ENCODE data around the gene SPIB. TPM values are rescaled to one million over a fixed set of nuclear protein-coding genes. Genes with fewer than 3 reads are reported as not detected.

Gene SPIB
- total and polyA plus RNA-seq, 11 donors: 0.10 to 0.53 (median 0.16) TPM; not detected in 8

DNA sequence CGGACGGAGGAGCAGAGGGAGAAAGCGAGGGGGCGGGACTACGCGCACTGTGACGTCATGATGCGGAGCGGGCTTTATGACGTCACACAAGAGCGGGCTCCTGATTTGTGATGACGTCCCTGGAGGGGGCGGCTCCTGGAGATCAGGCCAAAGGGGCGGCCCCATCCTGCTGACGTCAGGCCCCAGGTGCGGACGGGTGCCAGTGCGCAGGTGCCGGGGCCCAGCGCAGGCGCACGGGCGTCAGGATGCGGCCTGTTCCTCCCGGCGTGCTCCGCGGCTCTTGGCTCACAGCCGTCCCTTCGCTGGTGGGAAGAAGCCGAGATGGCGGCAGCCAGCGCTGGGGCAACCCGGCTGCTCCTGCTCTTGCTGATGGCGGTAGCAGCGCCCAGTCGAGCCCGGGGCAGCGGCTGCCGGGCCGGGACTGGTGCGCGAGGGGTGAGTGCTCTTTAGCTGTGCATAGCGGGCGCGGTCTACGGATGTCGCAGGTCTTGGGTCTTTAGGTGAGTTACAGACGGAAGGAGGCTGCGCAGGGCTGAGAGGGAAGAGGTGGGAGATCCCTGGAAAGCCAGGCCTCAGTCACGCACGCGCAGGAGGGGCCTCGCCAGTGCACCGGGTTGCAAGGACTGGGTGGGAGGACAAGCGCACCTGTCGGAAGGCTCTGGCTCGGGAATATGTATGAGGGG lies 57.6 kb downstream of the SPIB start, which contains the start of the genes EMC10 and GARIN5A:
EMC10 (plus strand) TSS at position 284 of the 683 bp plus-strand sequence; CDS start at position 322, 38 bp downstream.
GARIN5A (minus strand) TSS at position 625 of the 683 bp plus-strand sequence; CDS start at position 165, 460 bp downstream.
- ATAC-seq (peak; percentile 84 to 98 (median 95)), DNase-seq (peak; percentile 90 to 96 (median 94))
- no peaks in the 10 kb centered on the region for H3K9me3 ChIP-seq
- peaks cover 7 to 26% (median 14%) of the 10 kb centered on the region in 12 donors for H3K4me1 ChIP-seq
- 1 to 4% (median 2%) methylated on average over 21 to 58 of the region's 58 CpGs for WGBS, 4 donors
- H3K36me3 ChIP-seq: peaks cover 0 to 32% (median 23%) of the 10 kb centered on the region in 9 donors
- peak within 1 kb of the TSS; percentile 47 to 99 (median 95) for H3K4me3 ChIP-seq
- intact Hi-C loops (cut with DNase I): loop anchor here in 6 of 10 donors (1.0 to 5.0 kb wide), 3 partner anchors 34 to 109 kb away; partner anchors contain the start of genes JOSD2 (in 5 of the 6) and NAPSA (in 2 of the 6)
- peak in 1 of 2 donors; percentile 74 for TF ChIP-seq POLR2A (IDR thresholded peaks at IDR 0.05)
- TF ChIP-seq, protein P1, sequence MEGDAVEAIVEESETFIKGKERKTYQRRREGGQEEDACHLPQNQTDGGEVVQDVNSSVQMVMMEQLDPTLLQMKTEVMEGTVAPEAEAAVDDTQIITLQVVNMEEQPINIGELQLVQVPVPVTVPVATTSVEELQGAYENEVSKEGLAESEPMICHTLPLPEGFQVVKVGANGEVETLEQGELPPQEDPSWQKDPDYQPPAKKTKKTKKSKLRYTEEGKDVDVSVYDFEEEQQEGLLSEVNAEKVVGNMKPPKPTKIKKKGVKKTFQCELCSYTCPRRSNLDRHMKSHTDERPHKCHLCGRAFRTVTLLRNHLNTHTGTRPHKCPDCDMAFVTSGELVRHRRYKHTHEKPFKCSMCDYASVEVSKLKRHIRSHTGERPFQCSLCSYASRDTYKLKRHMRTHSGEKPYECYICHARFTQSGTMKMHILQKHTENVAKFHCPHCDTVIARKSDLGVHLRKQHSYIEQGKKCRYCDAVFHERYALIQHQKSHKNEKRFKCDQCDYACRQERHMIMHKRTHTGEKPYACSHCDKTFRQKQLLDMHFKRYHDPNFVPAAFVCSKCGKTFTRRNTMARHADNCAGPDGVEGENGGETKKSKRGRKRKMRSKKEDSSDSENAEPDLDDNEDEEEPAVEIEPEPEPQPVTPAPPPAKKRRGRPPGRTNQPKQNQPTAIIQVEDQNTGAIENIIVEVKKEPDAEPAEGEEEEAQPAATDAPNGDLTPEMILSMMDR (IDR thresholded peaks at IDR 0.05): no peak
- H3K27ac ChIP-seq: peak within 1 kb of the TSS; percentile 35 to 88 (median 80)
- H3K27me3 ChIP-seq: no peaks in the 10 kb centered on the region

DNA sequence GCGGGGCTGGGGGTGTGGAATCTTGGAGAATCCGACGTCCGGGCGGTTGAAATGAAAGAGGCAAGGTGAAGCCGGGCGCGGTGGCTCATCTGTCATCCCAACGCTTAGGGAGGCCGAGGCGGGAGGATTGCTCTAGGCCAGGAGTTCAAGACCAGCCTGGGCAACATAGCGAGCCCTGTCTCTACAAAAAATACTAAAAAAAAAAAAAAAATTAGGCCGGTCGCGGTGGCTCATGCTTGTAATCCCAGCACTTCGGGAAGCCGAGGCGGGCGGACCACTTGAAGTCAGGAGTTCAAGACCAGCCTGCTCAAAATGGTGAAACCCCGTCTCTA lies 58.1 kb downstream of the SPIB start:
- ATAC-seq: no peak
- DNase-seq: no peak
- Histone ChIP-seq H3K27me3 (no peaks in the 10 kb centered on the region), H3K36me3 (peaks cover 0 to 37% (median 28%) of the 10 kb centered on the region in 9 donors), H3K4me3 (peak overlapping the region; percentile 47 to 99 (median 95)), H3K9me3 (no peaks in the 10 kb centered on the region), H3K4me1 (peaks cover 7 to 26% (median 14%) of the 10 kb centered on the region in 12 donors), H3K27ac (peak overlapping the region in 8 of 12 donors; percentile 35 to 88 (median 82))
- 16 to 27% (median 19%) methylated on average over 19 to 20 of the region's 20 CpGs for WGBS, 4 donors
- no peak for TF ChIP-seq POLR2A (IDR thresholded peaks at IDR 0.05)
- TF ChIP-seq, protein P1 (IDR thresholded peaks at IDR 0.05): no peak
- intact Hi-C loops (cut with DNase I): loop anchor here in 6 of 10 donors (1.0 to 5.0 kb wide), 3 partner anchors 34 to 110 kb away; partner anchors contain the start of genes JOSD2 (in 5 of the 6) and NAPSA (in 2 of the 6)

DNA sequence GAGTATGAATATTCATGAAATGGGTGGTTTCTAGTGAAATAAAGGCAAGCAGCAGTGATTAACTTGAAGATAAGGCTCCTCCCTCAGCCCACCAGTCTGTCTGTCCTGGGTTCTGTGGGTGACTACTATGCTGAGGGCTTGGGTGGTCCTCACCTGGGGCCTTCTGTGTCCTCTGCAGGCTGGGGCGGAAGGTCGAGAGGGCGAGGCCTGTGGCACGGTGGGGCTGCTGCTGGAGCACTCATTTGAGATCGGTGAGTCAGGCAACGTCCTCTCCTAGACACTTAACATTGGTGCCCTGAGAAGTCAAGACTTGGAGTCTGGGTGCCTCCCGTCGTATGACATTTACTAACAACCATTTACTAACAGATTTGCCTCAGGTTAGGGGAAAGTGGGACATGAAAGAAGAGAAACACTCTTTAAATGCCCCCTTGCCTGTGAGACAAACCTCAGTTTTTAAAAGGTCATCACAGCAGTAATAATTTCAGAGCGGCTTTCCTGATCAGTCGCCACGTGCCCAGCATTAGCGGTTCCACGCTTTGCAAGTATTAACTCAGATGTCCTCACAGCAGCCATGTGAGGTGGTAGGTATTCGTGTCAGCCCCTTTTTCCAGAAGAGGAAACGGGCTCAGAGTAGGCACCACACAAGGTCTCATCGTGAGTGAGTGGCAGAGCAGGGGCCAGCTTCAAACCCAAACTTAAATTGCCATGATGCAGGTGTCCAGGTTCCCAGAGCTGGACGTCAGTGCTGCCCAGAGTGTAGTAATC lies 59.2 kb downstream of the SPIB start:
- WGBS, 4 donors: 85 to 94% (median 92%) methylated on average over 16 to 17 of the region's 17 CpGs
- H3K4me1 ChIP-seq: peaks cover 7 to 27% (median 14%) of the 10 kb centered on the region in 12 donors
- no peak overlapping the region for H3K27ac ChIP-seq
- ATAC-seq: no peak
- peak in 1 of 5 donors; percentile 48 for DNase-seq
- H3K27me3 ChIP-seq: no peaks in the 10 kb centered on the region
- TF ChIP-seq, protein P1 (IDR thresholded peaks at IDR 0.05): no peak
- no peak for TF ChIP-seq POLR2A (IDR thresholded peaks at IDR 0.05)
- H3K4me3 ChIP-seq: peak overlapping the region in 5 of 12 donors; percentile 85 to 99 (median 98)
- H3K9me3 ChIP-seq: no peaks in the 10 kb centered on the region
- intact Hi-C loops (cut with DNase I): loop anchor here in 4 of 10 donors (2.0 to 5.0 kb wide), 2 partner anchors 33 to 111 kb away; partner anchors contain the start of genes JOSD2 (in 3 of the 4) and NAPSA (in 2 of the 4)
- peaks cover 0 to 47% (median 35%) of the 10 kb centered on the region in 9 donors for H3K36me3 ChIP-seq

All from heart left ventricle (tissue), 16 donors.